NCI-H2196 treated with DMSO at 0.1 percent for 48 hours (cell line): ENCODE data around the gene WFDC8.

Source experiments
- DNase-seq: peaks from one replicate; lab custom pipeline; 2025; ENCODE audit not compliant: unreplicated experiment; lab: John Stamatoyannopoulos, UW

WFDC8 gene

DNA sequence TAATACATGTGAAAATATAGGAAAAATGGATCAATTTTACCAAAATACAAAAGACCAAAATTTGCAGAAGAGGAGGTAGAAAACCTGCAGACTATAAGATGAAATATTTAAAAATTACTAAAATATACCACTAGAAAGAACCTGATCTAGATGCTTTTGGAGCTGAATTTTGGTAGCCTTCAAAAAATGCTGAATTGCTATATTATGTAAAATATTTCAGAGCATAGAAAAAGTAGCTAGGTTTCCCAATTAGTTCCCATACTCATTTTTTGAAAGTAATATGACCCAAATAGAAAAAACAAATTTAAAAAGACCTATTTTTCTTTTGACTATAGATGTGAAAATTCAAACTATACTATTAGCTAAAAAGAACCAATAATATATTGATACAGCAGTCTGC, 28.3 kb downstream of the WFDC8 start:
- DNase-seq = no peak

DNA sequence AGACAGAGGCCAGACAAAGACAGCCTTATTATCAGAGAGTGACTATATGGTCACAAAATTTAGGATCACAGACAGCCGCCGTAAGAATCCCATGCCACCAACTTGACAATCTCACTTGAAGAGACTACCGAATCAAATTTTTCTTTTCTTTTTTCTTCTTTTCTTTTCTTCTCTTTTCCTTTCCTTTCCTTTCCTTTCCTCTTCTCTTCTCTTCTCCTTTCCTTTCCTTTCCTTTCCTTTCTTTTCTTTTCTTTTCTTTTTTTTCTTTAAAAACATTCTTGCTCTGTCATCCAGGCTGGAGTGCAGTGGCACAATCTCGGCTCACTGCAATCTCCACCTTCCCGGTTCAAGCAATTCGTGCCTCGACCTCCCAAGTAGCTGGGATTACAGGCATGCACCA, 30.7 kb downstream of the WFDC8 start:
- DNase-seq = no peak

DNA sequence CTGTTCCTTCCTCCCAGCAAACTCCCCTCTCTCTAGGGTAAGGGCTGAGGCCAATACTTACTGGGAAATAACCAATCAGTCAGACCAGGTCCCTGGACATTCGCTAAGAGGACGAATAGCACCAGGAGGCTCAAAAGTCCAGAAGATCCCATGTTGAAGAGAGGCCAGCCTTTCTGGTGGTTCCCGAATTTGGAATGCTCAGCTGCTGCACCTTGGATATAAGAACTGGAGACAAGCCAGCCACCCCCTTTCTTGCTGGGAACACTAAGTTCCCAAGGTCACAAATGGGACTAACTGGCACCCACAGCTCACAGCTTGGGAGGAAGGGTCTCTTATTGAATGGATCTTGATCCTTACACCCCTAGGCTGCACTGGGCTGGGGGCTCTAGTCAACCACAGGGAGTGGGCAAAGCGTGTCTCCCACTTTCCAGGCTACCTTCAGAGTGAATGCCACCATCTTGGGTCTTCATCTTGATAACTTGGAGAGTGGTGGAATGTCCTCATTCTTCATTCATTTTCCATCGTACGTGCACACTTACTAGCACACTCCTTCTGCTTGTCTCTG, 31.8 kb downstream of the WFDC8 start, which contains the start of gene EPPIN:
Gene EPPIN, minus strand, starts transcription at position 196 of the 565 bp plus-strand sequence. Its CDS starts 44 bp downstream, at position 152.
- no peak for DNase-seq

DNA sequence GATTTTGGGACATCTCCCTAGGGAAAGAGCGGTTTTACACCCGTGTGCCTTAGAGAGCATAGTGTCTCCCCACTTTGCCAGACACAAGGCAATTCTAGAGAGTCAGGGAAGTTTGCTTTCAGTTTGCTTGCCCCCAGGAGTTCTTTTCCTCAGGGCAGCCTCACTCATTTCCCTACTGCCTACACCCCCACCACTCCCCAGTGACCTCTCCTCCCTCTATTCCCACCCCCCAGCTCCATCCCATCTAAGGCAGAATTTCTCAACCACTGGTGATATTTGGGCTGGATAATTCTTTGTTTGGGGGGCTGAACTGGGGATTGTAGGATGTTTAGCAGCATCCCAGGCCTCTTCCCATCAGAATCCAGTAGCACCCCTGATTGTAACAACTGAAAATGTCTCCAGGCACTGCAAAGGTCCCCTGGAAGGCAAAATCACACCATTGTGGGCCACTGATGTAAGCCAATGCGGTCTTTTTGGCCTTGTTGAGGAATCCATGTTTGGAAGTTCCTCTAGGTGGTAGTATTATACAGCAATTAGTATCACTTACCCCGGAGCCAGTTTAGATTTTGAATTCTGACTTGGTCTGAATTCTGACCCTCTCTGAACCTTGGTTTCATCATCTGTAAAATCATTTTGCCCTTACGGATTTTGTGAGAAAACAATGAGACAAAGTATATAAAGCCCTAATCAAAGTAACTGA, 33.2 kb downstream of the WFDC8 start:
- no peak for DNase-seq

DNA sequence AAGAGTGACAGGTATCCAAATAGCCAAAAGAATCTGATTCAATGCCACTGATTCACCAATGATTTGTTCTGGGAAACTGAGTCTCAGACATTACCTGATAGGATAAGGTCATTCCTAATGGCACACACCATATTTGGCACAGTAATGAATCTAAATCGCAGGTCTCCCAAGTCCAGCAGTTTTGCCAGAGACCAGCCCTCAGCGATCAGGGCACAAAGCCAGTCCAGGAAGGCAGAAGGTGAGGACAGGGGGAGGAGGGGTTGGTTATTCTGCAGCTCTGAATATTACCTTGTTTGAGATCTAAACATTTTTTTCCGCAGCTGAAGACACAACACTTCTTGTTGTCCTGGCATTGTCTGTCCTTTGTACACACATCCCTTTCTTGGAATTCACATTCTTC, 33.7 kb downstream of the WFDC8 start:
- no peak for DNase-seq

DNA sequence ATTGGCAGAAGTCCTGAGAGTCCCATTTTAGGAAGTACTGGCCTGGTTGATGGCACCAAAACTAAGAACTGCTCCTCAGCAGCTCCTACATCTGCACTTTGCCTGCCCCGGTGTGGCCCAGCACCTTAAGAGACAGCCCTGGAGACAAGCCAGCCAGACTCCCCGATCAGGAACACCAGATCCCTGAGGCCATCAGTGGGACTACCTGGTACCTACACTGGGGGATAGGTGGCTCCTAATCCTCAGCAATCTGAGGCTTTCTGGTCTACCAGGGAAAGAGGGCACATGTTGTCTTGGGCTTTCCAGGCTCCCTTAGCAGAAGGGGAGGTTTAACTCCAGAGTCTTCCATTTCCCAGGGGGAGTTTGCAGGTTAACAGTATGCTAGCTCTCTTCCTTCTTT, 39.7 kb downstream of the WFDC8 start, which contains the start of gene WFDC6:
Gene WFDC6, minus strand, starts transcription at position 101 of the 400 bp plus-strand sequence. Its CDS starts 75 bp downstream, at position 26.
- no peak for DNase-seq

DNA sequence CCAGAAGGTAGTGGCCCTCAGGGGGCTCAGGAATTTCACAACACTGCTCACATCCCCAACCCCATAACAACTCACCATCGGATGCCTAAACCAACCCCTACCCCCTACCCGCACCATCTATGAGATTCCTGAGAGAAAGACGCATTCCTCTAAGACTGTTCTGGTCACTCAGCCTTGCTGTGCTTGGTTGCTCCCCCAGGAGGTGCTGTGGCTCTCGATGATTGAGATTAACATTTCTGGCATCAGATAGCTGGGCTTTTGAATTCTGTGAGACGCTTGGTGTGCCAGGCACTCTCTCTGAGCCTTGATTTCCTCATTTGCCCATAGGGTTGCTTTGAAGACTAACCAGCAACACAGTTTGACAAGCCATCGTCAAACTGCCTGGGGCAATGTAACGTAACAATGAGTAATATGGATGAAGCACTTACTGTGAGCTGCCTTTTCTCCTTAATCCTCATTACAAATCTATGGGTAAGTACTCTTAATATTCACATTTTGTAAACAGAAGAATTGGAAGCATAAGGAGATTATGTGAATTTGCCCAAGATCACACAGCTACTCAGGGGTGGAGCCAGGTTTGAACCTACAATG, 40.8 kb downstream of the WFDC8 start:
- no peak for DNase-seq

DNA sequence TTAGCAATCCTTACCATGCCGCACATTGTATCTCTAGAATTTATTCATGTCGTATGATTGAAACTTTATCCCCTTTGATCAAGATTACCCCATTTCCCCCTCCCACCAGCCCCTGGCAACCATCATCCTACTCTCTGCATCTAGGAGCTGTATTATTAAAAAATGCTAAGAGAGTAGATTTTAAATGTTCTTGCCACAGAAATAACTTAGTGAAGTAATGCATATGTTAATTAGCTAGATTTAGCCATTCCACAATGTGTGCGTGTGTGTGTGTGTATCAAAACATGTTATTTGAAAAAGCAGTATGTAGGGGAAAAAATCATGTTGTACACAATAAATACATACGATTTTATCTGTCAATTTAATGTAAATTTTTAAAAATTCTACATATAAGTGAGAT, 51.8 kb downstream of the WFDC8 start:
- no peak for DNase-seq

DNA sequence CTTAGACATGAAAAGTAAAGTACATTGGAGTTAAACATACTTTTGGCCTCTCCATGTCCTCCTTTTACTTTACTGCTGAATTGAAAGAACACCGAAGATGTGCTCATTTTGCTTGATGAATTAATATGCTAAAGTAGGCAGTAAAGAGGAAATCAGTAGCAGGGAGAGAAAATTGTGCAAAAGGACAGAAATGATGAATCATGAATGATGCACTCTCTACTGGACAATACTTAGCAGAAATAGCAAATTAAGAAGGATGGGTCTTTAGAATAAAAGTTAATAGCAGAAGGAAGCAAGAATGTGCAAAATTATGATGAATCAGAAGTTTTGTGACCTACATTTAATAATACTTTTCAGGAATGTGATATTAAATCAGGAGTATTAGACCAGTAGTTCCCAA, 55.3 kb downstream of the WFDC8 start:
- no peak for DNase-seq

DNA sequence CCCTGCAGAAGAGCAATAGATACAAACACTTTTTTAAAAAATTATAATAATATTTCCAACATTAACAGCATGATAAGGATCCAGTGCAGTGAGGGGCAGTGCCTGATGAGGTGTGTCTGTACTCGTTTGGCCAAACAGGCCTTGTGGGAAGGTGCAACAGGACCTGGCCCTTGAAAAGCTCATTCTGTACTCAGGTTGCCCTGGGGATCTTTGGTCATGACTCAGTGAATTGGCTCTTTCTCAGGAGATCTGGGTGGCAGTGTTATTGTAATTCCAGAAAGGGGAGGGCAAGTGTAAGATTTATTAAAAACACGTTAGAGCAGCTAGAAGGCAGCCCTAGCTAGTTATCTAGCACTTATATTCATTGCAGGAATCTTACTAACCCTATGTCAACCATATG, 60.8 kb downstream of the WFDC8 start:
- no peak for DNase-seq

DNA sequence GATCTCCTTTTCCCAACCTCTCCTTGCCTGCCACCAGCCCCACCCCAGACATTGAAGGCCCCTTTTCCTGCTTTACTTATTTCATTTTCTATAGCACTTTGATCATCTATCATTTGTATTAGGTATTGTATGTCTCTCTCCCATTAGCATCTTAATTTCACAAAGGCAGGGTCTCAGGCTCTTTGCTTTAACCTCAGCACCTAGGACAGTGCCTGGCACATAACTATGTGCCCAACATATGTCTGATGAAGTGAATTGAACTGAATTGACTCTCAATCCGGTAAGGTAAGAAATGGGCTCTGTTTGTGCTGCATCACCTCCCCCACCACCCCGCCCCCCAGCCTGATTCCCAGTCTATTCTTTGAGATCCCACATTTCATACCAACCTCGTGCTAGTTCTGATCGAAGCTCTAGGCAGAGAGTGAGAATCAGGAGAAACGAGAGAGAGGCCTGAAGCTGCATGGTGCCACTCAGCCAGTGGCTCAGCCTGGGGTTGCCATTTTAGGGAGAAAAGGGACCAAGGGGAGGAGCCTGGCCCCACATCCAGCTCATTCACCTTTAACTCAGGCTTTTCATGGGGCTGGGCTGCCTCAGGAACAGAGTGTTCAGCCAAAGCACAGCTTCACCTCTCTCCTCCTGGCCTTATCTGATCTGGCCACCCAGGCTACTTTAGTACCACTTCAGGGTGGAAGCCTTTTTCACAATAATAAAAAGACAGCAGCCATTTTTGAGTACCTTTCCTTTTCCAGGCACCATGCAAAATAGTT, 63.8 kb downstream of the WFDC8 start, which contains the start of gene SPINT3:
Gene SPINT3, minus strand, starts transcription at position 476 of the 767 bp plus-strand sequence. Its CDS starts 14 bp downstream, at position 462.
- no peak for DNase-seq

DNA sequence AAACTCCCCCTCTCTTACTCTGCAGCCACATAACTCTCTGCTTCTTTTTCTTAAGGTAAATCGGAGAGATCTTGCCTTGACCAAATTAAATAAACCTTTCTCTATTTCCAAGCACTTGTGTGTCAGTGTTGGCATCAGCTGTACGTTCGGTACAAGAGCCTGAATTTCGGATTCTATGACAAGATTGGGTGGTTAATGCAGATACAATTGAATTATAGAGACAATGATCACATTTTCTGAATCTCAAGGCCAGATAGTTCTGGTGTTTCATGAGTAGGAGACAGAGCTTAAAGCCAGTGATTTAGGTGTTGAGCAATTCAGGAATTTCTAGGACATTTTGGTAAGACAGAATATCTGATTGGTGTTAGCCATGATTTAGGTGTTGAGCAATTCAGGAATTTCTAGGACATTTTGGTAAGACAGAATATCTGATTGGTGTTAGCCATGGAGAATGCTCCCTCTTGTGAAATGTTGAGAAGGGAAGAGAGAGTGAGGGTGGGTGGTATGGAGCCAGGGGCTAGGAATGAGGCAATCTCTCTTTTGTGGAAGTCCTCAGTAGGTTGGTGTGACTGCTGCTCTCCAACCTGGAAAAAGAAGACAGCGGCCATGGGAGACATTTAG, 68.7 kb downstream of the WFDC8 start:
- no peak for DNase-seq

DNA sequence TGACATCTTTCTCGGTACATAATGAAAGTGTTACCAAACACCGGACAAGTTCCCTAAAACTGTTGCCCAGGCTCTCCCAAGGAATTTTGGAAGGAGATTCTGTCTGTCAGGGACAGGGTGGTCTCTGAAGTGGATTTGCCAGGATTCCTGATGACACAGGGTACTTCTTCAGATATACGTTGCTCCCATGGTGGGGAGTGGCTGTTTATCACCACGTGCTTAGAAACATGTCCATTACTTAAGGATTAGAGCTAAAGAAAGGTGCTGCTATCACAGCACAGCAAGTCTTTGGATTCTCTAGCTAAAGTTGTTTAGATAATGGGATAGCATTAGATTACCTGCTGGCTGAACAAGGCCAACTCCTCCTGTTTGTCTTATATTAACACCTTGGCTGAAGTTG, 70.0 kb downstream of the WFDC8 start:
- DNase-seq = no peak

DNA sequence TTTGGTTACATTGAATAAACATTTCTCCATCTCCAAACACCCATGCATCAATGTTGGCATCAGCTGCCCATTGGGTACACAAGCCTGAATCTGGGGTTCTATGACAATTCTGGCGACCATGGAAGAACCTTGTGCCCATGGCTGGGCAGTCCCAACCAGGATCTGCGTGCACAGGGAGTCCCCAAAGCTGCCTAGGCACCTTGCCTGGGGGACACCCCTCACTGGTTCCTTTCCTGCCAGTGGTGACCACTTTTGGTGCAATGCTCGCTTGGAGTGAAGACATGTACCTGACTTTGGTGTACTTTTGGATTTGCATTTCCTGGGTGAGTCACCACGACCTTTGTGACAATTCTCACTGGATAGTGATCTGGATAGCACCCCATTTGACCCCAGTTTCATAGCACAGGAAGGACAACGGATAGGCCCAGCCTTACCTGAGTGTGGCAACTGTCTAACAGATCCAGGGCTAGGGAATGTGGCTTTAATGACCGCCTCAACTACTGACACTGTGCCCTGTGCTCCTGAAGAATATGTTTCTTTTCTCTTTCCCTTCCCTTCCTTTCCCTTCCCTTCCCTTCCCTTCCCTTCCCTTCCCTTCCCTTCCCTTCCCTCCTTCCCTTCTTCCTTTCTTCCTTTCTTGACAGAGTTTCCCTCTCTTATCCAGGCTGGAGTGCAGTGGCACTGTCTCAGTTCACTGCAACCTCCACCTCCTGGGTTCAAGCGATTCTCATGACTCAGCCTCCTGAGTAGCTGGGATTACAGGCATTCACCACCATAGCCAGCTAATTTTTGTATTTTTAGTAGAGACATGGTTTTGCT, 70.8 kb downstream of the WFDC8 start:
- DNase-seq = no peak

DNA sequence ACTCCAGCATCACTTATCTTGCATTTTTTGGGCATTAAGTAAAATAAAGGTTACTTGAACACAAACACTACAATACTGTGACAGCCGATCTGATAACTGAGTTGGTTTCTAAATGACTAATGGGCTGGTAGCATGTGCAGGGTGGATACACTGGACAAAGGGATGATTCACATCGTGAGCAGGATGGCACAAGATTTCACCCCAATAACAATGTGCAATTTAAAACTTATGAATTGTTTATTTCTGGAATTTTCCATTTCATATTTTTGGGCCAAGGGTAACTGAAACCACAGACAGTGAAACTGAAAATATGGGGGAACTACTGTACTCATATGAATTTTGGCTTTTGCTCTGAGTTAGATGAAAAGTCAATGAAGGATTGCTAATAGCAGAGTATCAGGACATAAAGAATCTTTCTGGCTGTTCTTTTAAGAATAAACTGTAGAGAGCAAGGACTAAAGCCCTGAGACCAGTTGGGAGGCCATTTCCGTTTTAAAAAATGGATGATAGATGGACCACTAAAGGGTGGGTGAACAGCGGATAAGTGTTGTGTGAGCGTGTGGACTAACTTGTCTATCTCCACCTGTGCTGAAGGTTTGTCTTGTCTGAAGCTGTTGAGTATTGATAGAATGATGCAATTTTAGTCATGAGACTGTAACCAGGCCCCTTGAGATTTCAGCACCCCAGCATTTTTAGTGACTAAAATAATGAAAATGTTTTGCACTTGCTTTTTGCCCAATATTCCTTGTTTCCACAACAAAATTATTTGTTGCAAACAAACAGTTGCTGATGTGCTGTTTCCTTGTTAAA, 71.9 kb downstream of the WFDC8 start:
- DNase-seq = no peak

DNA sequence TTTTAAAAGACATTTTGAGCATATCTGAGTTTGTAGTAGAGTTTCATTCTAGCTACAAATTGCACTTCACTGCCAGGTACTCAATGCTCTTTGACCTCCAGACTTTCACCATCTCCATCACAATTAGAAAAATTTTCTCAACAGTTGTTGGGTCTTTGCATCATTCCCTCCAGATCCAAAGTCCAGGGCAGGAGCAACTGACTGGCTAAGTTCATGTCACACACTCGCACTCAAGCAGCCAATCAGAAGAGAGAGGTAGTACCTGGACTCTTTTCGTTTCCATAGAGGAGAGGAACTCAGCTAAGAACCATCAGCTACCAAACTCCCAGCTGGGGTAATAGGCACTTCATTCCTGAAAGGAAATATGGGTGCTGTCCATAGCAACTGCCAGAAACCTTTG, 72.7 kb downstream of the WFDC8 start:
- DNase-seq = no peak

DNA sequence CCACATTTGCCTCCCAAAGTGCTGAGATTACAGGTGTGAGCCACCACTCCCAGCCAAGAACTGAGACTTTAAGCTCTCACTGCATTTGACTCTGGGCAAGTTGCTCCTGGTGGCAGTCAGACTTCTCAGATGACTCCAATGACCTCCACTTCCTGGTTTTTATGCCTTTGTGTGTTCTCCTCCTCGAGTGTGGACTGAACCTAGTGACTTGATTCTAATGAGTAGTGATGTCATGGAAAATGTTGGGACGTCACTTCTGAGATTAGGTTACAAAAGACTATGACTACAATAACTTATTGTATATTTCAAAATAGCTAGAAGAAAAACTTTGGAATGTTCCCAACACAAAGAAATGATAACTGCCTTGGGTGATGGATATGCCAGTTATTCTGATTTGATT, 75.7 kb downstream of the WFDC8 start:
- no peak for DNase-seq

DNA sequence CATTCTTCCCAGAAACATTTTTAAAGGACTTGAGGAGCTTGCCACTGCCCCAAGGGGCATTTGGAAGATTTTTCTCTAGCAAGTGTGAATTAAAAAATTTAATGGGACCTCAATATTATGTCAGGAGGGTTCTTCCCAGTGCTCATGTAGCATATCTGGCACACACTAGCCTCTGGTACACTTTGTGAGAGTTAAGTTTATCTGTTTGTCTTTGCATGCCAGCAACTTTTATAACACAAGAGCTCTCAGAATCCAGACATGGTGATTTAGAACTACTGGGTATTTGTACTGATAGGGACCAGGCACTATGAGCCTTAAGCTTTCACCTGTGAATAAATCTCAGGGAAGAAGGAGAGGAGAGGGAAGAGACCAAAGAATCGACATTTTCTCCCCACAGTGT, 76.5 kb downstream of the WFDC8 start:
- DNase-seq = no peak
